Stimulated activated CD8-positive, alpha-beta memory T cell treated with anti-CD3 and anti-CD28 coated beads, Interleukin-12 subunit alpha, Interleukin-12 subunit beta, amount 100 ng/mL, for 24 hours (primary cell): Measurements from ENCODE around the gene KPNA1.

Experiments
- DNase-seq: peaks from one replicate; pipeline ENCODE4 v3.0.0-alpha.2; 2020; ENCODE audit errors: extremely low read depth

Gene KPNA1

DNA sequence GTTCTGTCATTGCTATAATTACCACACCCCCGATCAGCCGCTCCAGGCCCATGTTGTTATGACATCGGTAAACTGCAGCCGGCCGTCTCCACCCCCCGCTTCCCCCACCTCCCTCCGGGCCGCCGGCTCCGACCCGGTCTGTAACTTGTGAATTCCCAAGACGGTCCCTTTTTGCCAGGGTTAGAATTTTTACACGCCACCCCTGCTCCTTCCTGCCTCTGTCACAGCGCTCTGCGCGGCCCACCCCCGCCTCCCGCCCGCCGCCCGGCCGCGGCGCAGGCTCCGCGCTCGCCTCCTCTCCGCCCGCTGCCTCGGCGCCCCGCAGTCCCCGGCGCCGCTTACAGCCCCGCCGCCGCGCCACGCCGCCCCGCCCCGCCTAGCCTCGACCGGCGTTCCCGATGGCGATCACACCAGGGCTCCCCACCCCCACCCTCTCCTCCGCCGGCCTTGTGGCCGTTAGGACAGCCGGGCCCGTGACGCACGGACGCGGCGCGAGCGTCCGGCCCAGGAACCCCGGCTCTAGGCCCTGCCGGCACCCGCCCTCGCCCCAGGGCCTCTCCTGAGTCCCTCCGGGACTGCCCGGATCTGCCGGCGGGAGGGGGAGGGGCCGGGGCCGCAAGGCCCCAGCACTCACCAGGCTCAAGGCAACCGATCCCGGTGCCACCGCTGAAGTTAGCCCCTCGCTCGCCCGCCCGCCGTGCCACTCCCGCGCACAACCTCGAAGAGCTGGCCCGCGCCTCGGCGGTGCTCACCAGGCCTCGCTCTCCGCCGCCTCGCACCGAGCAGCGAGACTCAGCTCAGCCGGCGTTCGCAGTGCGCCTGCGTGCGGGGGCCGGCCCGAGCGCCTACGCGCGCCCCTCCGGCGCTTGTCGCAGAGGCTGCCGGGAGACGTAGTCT lies at the start of gene KPNA1:
Gene KPNA1, minus strand, starts transcription at position 817 of the 897 bp plus-strand sequence. CDS start 18,374 bp downstream, outside the sequence.
- DNase-seq: peak; percentile 60

GRCh38 chr3:122564155-122564912 lies 49.6 kb upstream of the KPNA1 start, which contains the start of the genes DTX3L and PARP9:
Gene DTX3L (plus strand): TSS chr3:122564338. CDS start chr3:122564427, 89 bp downstream.
Gene PARP9 (minus strand): TSS chr3:122564300. CDS start chr3:122559620, 4,680 bp downstream.
- no peak for DNase-seq

- DNase-seq: no peak
Measured at GRCh38 chr3:122563717-122564025, 48.9 kb upstream of the KPNA1 start.

DNA sequence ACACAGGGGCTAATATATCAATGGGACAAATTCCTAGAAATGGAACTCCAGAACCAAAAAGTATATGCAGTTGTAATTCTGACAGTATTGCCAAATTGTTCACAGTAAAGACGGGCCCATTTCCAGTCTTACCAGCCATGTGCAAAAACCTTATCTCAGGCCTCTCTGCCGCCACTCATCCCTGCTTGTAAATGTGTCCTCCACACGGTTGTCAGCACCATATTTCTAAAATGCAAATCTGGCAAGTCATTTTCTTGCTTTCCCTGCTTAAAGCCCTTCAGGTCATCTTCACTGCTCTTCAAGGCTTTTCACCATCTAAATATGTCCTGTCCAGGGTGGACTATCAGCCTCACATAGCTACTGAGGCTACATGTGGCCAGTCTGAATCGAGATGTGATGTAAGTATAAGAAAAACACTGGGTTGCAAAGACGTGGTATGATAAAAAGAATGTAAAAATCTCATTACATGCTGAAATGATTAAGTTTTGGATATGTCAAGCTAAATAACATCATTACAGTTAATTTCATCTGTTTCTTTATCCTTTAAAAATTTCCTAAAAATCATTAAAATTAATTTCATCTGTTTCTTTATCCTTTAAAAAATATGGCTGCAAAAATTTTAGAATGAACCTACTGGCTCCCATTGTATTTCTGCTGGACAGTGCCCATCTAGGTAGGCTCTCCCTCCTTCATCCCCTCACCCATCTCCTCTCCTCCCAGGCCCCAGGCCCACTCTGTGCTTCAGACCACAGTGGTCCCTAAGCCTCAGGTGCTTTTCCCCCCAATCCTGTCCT lies 48.4 kb upstream of the KPNA1 start:
- no peak for DNase-seq

- DNase-seq: no peak
Measured at GRCh38 chr3:122560680-122561079, 45.9 kb upstream of the KPNA1 start.

- no peak for DNase-seq
Measured at GRCh38 chr3:122559906-122560305, 45.2 kb upstream of the KPNA1 start.

- DNase-seq: no peak
Measured at GRCh38 chr3:122558605-122559004, 43.9 kb upstream of the KPNA1 start.

DNA sequence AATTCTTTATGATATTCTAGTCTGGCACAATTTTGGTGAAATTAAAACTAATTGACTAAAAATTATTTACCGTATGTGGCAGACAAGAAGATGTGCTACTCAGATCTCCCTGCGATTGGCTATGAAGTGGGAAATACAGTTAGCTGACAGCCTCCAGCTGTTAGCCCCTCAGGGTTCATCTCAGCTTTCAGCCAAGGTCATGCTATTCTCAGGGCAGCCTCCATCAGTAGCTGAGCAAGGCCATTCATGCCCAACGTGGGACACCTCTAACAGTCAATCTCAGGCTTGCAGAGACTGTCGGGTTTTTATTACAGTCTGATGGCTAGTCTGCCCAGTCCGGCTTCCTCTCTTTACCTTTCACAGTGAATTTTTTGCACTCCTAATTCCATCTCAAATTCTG lies 42.6 kb upstream of the KPNA1 start:
- DNase-seq: no peak

DNA sequence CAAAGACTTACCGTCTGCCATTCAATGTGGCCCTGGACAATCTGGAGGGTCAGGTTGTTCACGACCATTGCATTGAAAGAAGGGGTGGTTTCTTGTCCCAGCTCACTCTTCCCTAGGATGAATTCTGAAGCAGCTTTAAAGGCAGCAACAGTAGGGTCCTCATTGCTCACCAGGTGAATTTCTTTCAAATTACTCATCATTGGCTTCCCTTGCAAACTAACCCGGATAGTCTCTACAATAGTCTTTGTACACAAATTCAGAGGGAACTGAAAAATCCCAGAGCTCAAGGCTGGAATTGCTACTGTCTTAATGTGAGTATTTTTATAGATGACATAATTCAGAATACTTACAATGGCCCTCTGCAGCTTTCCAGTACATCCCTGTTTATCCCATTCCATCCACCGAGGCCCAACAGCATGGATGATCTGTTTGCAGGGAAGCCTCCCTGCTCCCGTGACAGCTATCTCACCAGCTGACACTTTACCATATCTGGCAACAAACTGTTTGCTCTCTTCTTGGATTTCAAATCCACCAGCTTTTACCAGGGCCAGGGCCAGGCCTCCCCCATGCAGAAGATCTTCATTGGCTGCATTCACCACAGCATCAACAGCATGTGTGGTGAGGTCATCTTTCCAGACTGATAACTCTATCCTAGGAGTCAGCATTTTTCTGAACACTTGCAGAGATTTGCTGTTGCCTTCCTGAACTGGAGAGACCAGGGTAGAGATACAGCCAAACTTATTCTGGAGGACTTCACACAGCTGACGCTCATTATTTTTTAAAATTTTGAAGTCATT lies 40.7 kb upstream of the KPNA1 start:
- no peak for DNase-seq

GRCh38 chr3:122553171-122553570 lies 38.4 kb upstream of the KPNA1 start:
- DNase-seq: no peak

- DNase-seq: no peak
Measured at GRCh38 chr3:122548619-122549018, 33.9 kb upstream of the KPNA1 start.

DNA sequence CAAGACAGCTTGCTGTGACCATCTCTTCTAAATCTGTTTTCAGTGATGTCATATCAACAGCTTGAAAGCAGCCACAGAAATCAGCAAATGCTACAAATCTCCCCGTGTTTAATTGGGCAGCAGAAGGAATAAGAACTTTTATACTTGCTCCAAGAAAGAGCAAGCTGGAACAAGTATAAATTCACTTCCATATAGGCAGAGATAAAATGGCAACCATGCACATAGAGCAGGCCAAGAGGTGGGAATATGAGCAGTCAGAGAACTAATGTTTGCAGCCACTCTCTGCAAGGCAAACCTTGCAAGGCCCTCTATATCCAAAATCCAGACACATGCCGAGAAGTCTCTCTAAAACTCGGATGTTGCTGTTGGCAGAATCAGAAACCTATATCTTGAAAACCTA lies 33.3 kb upstream of the KPNA1 start:
- DNase-seq: no peak

DNA sequence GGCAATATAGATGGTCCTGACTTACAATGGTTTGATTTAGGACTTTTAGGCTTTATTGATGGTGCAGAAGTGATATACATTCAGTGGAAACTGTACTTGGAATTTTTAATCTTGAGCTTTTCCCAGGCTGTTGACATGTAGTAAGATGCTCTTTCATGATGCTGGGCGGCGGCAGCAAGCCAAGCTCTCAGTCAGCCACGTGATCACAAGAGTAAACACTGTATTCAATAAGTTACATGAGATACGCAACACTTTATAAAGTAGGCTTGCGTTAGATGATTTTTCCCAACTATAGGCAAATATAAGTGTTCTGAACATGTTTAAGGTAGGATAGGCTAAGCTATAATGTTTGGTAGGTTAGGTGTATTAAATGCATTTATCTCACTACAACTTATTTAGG lies 31.4 kb upstream of the KPNA1 start:
- DNase-seq: no peak

DNA sequence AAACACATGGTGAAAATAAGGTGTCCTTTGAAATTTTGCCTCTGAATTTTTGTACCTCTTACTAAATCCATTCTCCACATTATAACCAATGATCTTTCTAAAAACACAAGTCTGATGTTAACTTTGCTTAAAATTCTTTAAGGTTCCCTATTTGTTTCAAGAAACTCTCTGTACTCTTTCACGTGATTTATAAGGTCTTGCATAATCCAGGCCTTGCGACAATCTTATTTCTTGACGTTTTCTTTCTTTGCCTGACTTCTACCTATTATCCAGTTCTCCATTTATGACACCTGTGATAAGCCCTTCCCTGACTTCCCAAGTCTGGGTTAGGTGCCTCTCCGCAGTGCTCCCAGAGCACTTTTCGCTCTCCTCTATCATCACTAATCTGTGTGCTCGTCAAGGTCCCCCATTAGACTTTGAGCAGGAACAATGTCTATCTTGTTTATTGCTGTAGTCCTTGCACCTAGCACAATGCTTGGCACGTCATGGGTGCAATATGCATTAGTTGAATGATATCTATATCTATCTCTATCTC lies 24.3 kb upstream of the KPNA1 start:
- DNase-seq: no peak

DNA sequence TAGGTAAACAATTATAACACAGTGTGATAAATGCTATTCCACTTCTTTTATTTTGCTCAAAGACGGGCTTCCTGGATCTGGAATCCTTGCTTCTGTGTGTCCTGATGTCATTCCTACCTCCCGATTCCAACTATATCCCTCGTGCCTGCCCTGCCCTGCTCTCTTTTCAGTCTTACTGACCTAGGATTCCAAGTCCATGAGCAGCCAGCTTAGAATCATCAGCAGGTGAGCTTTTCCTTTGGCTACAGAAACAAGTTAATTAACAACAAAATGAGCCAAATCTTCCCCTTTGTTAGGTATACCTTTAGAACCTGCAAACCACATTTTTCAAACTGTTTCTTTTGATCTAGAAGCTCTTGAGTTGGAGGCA lies 21.9 kb upstream of the KPNA1 start:
- DNase-seq: no peak

- DNase-seq: no peak
Measured at GRCh38 chr3:122535964-122536631, 21.4 kb upstream of the KPNA1 start.

GRCh38 chr3:122533931-122534334 lies 19.2 kb upstream of the KPNA1 start:
- no peak for DNase-seq

DNA sequence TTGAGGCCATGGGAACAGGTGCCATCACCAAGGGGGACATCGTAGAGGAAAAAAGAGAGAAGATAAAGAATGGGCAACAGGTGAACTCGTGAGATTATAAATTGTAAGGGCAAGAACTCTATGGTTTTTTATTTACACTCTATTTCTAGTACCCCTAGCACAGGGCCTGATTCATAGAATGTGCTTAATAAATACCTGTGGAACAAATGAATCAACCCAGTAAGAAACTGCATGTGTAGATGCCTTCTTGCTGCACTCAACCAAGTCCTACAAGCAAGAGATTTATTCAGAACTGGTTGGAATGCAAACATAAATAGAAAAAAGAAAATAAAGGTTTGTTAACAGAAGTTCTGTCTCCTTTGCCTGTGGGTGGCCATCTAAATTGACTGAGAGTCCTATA lies 18.7 kb upstream of the KPNA1 start:
- no peak for DNase-seq

- no peak for DNase-seq
Measured at GRCh38 chr3:122530164-122530563, 15.4 kb upstream of the KPNA1 start.

DNA sequence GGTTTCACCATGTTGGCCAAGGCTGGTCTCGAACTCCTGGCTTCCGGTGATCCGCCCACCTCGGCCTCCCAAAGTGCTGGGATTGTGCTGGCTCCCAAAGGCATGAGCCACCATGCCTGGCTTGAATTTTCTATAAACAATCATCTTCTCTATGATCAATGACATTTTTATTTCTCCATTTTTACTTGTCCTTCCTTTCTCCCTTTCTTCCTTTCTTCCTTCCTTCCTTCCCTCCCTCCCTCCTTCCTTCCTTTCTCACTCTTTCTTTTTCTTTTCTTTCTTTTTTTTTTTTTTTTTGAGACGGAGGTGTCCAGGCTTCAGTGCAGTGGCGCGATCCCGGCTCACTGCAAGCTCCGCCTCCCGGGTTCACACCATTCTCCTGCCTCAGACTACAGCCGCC lies 8.6 kb upstream of the KPNA1 start:
- DNase-seq: no peak

DNA sequence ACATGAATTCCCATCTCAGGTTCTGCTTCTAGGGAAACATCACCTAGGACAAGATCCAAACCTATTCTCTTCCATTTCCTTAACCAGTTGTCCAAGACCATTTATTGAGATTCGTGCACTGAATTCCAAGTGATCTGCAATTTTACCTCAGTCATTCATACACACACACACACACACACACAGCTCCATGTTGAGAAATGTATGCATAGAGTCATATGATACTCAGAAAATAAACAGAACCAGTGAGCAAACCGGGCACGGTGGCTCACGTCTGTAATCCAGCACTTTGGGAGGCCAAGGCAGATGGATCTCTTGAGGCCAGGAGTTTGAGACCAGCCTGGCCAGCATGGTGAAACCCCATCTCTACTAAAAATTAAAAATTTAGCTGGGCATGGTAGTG lies 6.1 kb upstream of the KPNA1 start:
- DNase-seq: no peak
